PC-3 (cell line): ENCODE measurements around the gene OR5K4. TPM values are rescaled to one million over a fixed set of nuclear protein-coding genes. Genes with fewer than 3 reads are reported as not detected.

Experiments used
- ATAC-seq: fragments of 200-7000 bp; cut with Tn5 transposase; 2 replicates; pipeline ENCODE4 v1.9.1; 2020; ENCODE audit warnings: mild to moderate bottlenecking, moderate library complexity
- Bru-seq: library from RNA; stranded (reverse); fragments of 400-500 nt; gene quantifications from one replicate; lab custom pipeline; 2021; lab: Mats Ljungman, UMichigan
- BruChase-seq, 2 experiments: library from RNA; stranded (reverse); fragments of 400-500 nt; gene quantifications; one replicate each; lab custom pipeline; 2021; lab: Mats Ljungman, UMichigan
- BruUV-seq: library from RNA; stranded (reverse); fragments of 400-500 nt; replicated peaks from 2 replicates; lab custom pipeline; 2021; lab: Mats Ljungman, UMichigan
- CTCF ChIA-PET: fragments of 300-600 bp; sonication (Branson Sonifier 250); formaldehyde crosslinking; loops from one replicate; lab custom pipeline; 2022; ENCODE audit warnings: antibody characterized with exemption; lab: Charles Lee
- POLR2A ChIA-PET: fragments of 300-600 bp; sonication (Branson Sonifier 250); formaldehyde crosslinking; loops from one replicate; lab custom pipeline; 2022; ENCODE audit warnings: antibody characterized with exemption; ENCODE audit not compliant: unreplicated experiment; lab: Charles Lee
- DNase-seq: peaks from one replicate; pipeline ENCODE4 v3.0.0-alpha.2; 2015
- H2AFZ ChIP-seq: fragments of 300-600 bp; sonication (generic); 2 replicates; pipeline ENCODE4 v1.6.0; 2016; ENCODE audit warnings: antibody characterized with exemption, low read length
- H3F3A ChIP-seq: fragments of 300-600 bp; sonication (generic); one replicate; pipeline ENCODE4 v1.6.0; 2017; ENCODE audit warnings: antibody characterized with exemption, low read length, control low read depth, mild to moderate bottlenecking; ENCODE audit not compliant: unreplicated experiment
- H3K27ac ChIP-seq: fragments of 300-600 bp; sonication (generic); 2 replicates; pipeline ENCODE4 v1.5.1; 2016; ENCODE audit warnings: mild to moderate bottlenecking, low read length
- H3K27me3 ChIP-seq: fragments of 300-600 bp; sonication (generic); 2 replicates; pipeline ENCODE4 v1.6.1; 2016; ENCODE audit warnings: low read length, mixed read lengths
- H3K36me3 ChIP-seq: fragments of 300-600 bp; sonication (generic); 2 replicates; pipeline ENCODE4 v1.6.1; 2016; ENCODE audit warnings: low read depth, mixed run types, low read length, mixed read lengths
- H3K4me1 ChIP-seq: fragments of 300-600 bp; sonication (generic); 2 replicates; pipeline ENCODE4 v1.5.1; 2016; ENCODE audit warnings: low read length; ENCODE audit not compliant: insufficient read depth
- H3K4me2 ChIP-seq: fragments of 300-600 bp; sonication (generic); 2 replicates; pipeline ENCODE4 v1.6.0; 2016; ENCODE audit warnings: low read length
- H3K4me3 ChIP-seq: fragments of 300-600 bp; sonication (generic); 2 replicates; pipeline ENCODE4 v1.5.1; 2016; ENCODE audit warnings: mild to moderate bottlenecking, low read length, mixed read lengths
- H3K79me2 ChIP-seq: fragments of 300-600 bp; sonication (generic); 2 replicates; pipeline ENCODE4 v1.6.1; 2017; ENCODE audit warnings: low read length, mixed read lengths
- H3K9ac ChIP-seq: fragments of 300-600 bp; sonication (generic); 2 replicates; pipeline ENCODE4 v1.6.0; 2016; ENCODE audit warnings: mild to moderate bottlenecking, low read length
- H3K9me2 ChIP-seq: fragments of 300-600 bp; sonication (generic); replicated peaks from 2 replicates; pipeline ENCODE4 v1.6.1; 2016; ENCODE audit warnings: mixed run types, low read length, mixed read lengths
- H3K9me3 ChIP-seq: fragments of 300-600 bp; sonication (generic); 2 replicates; pipeline ENCODE4 v1.6.1; 2016; ENCODE audit warnings: low read length, mixed read lengths
- H4K20me1 ChIP-seq: fragments of 300-600 bp; sonication (generic); 2 replicates; pipeline ENCODE4 v1.6.1; 2016; ENCODE audit warnings: low read length, mixed read lengths
- CTCF ChIP-seq: fragments of 300-600 bp; sonication (generic); conservative IDR thresholded peaks from 2 replicates; pipeline ENCODE4 v1.5.1; 2017; ENCODE audit warnings: antibody characterized with exemption, low read depth, mild to moderate bottlenecking, low read length
- EZH2 ChIP-seq: fragments of 300-600 bp; sonication (generic); IDR thresholded peaks from one replicate; pipeline ENCODE4 v1.6.1; 2017; ENCODE audit warnings: antibody characterized with exemption, mild to moderate bottlenecking, low read length; ENCODE audit not compliant: unreplicated experiment
- EZH2phosphoT487 ChIP-seq: fragments of 300-600 bp; sonication (generic); IDR thresholded peaks from 2 replicates; pipeline ENCODE4 v1.6.1; 2018; ENCODE audit warnings: mild to moderate bottlenecking, antibody characterized with exemption, low read length, borderline replicate concordance
- intact Hi-C: fragments of 100-400 bp; cut with micrococcal nuclease; formaldehyde crosslinking; loops from 2 replicates; pipeline ENCODE4 v1.9.0; 2023
- long read RNA-seq: library from polyadenylated mRNA; unstranded; transcript quantifications from one replicate; pipeline ENCODE4 v2.0.0, GENCODE V29; 2021; ENCODE audit not compliant: unreplicated experiment
- total RNA-seq: library from RNA; depleted of rRNA; stranded (reverse); fragments of >200 nt; gene quantifications from 2 replicates; pipeline ENCODE4 v1.2.3, GENCODE V29; 2014; rRNA removed

OR5K4 gene
- total RNA-seq (not detected in 2 replicates), Bru-seq, nascent RNA (not detected), BruChase-seq, experiment 1, labeled RNA remaining after a 6-hour chase (not detected), BruChase-seq, experiment 2, labeled RNA remaining after a 2-hour chase (percentile 22 among the genes with signal in this experiment)
- long read RNA-seq: 0 reads

GRCh38 chr3:98353554-98353953 is at the start of gene OR5K4:
Gene OR5K4 (plus strand): TSS chr3:98353854. CDS start chr3:98353854, 0 bp downstream.
- ChIA-PET POLR2A (no interaction called here), CTCF (no interaction called here)
- no peaks in the 10 kb centered on the region for H3K9me2 ChIP-seq
- no peaks in the 10 kb centered on the region for H3K9me3 ChIP-seq
- no peak within 1 kb of the TSS for H2AFZ ChIP-seq
- TF ChIP-seq EZH2phosphoT487: no peak
- no peak for TF ChIP-seq EZH2
- TF ChIP-seq CTCF: no peak
- no TSS peak for BruUV-seq
- H3K79me2 ChIP-seq: no peaks in the 10 kb centered on the region
- no peaks in the 10 kb centered on the region for H3F3A ChIP-seq
- H3K9ac ChIP-seq: no peak within 1 kb of the TSS
- no peak for ATAC-seq
- H4K20me1 ChIP-seq: no peaks in the 10 kb centered on the region
- H3K4me2 ChIP-seq: no peak within 1 kb of the TSS
- H3K4me3 ChIP-seq: no peak within 1 kb of the TSS
- intact Hi-C loops: no loop called here
- no peaks in the 10 kb centered on the region for H3K36me3 ChIP-seq
- no peak within 1 kb of the TSS for H3K27ac ChIP-seq
- DNase-seq: no peak
- peaks cover 32% of the 10 kb centered on the region for H3K27me3 ChIP-seq
- H3K4me1 ChIP-seq: no peaks in the 10 kb centered on the region

GRCh38 chr3:98322101-98322500 is 31.6 kb upstream of the OR5K4 start:
- H3K4me3 ChIP-seq: no peak overlapping the region
- H3K9ac ChIP-seq: no peak overlapping the region
- no peaks in the 10 kb centered on the region for H4K20me1 ChIP-seq
- no peak for TF ChIP-seq CTCF
- DNase-seq: no peak
- H3K27ac ChIP-seq: no peak overlapping the region
- ChIA-PET POLR2A (no interaction called here), CTCF (no interaction called here)
- no peaks in the 10 kb centered on the region for H3K79me2 ChIP-seq
- no peaks in the 10 kb centered on the region for H3K36me3 ChIP-seq
- no peaks in the 10 kb centered on the region for H3F3A ChIP-seq
- no peaks in the 10 kb centered on the region for H3K9me3 ChIP-seq
- no peak overlapping the region for H3K4me2 ChIP-seq
- intact Hi-C loops: loop anchor here (10.0 kb wide), 1 partner anchor 527 kb away; no protein-coding TSS in a partner anchor
- no peaks in the 10 kb centered on the region for H3K9me2 ChIP-seq
- no peak overlapping the region for H2AFZ ChIP-seq
- no TSS peak for BruUV-seq
- ATAC-seq: no peak
- peaks cover 28% of the 10 kb centered on the region for H3K27me3 ChIP-seq
- H3K4me1 ChIP-seq: 0 out of 2 replicates have a peak, but pooled peaks cover 4% of the 10 kb centered on the region

- Histone ChIP-seq H3K27ac (no peak overlapping the region), H4K20me1 (no peaks in the 10 kb centered on the region), H3K79me2 (no peaks in the 10 kb centered on the region), H3K4me3 (no peak overlapping the region), H3K9me2 (no peaks in the 10 kb centered on the region), H3K9ac (no peak overlapping the region), H3K27me3 (peaks cover 23% of the 10 kb centered on the region; the same call in 1 of the 2 replicates), H3F3A (no peaks in the 10 kb centered on the region), H3K4me1 (0 out of 2 replicates have a peak, but pooled peaks cover 4% of the 10 kb centered on the region), H3K9me3 (no peaks in the 10 kb centered on the region), H2AFZ (no peak overlapping the region), H3K36me3 (no peaks in the 10 kb centered on the region), H3K4me2 (no peak overlapping the region)
- TF ChIP-seq EZH2: no peak
- TF ChIP-seq EZH2phosphoT487: no peak
- no peak for TF ChIP-seq CTCF
- DNase-seq (no peak), ATAC-seq (no peak)
- ChIA-PET POLR2A (no interaction called here), CTCF (no interaction called here)
- intact Hi-C loops: loop anchor here (10.0 kb wide), 1 partner anchor 528 kb away; no protein-coding TSS in a partner anchor
- BruUV-seq: no TSS peak
These were observed 31.0 kb upstream of the OR5K4 start for GRCh38 chr3:98322686-98323085.
